Small intestine (tissue), 7 donors: ENCODE results near the gene MAP3K6. TPM values are rescaled to one million over a fixed set of nuclear protein-coding genes. Genes with fewer than 3 reads are reported as not detected.

Source experiments
- DNase-seq, 2 donors: peaks; one replicate each; pipeline versions ENCODE4 v3.0.0 to v3.0.0-alpha.2; 2013
- FAIRE-seq: peaks from 2 replicates; lab custom pipeline; 2012; peaks lifted over from hg19 to GRCh38; lab: Jason Lieb, UNC
- H3K27ac ChIP-seq, 3 donors: one replicate each; pipeline ENCODE4 v1.5.1; 2013; ENCODE audit warnings: low read length in 2 of 3, mild to moderate bottlenecking in 2 of 3, control low read depth in 1 of 3, inconsistent platforms in 1 of 3, low read depth in 1 of 3, moderate library complexity in 1 of 3
- H3K27me3 ChIP-seq, 3 donors: one replicate each; pipeline ENCODE4 v1.6.1; 2013; ENCODE audit warnings: low read length in 3 of 3, inconsistent platforms in 1 of 3; ENCODE audit not compliant: control insufficient read depth in 3 of 3, insufficient read depth in 3 of 3
- H3K36me3 ChIP-seq, 3 donors: one replicate each; pipeline ENCODE4 v1.6.1; 2013; ENCODE audit warnings: low read length in 3 of 3, inconsistent platforms in 1 of 3, low read depth in 1 of 3, mild to moderate bottlenecking in 1 of 3, moderate library complexity in 1 of 3; ENCODE audit not compliant: control insufficient read depth in 3 of 3, insufficient read depth in 2 of 3
- H3K4me1 ChIP-seq, 3 donors: one replicate each; pipeline ENCODE4 v1.6.1; 2013; ENCODE audit warnings: low read length in 2 of 3, inconsistent platforms in 1 of 3, low read depth in 1 of 3, mild to moderate bottlenecking in 1 of 3, moderate library complexity in 1 of 3; ENCODE audit not compliant: control insufficient read depth in 3 of 3, insufficient read depth in 2 of 3
- H3K4me3 ChIP-seq, 3 donors: one replicate each; pipeline ENCODE4 v1.5.1; 2013; ENCODE audit warnings: low read length in 3 of 3, control low read depth in 1 of 3, inconsistent platforms in 1 of 3, low read depth in 1 of 3, mild to moderate bottlenecking in 1 of 3, moderate library complexity in 1 of 3
- H3K9me3 ChIP-seq, 2 donors: one replicate each; pipeline ENCODE4 v1.6.1; 2013; ENCODE audit warnings: low read depth in 1 of 2, low read length in 1 of 2; ENCODE audit not compliant: control insufficient read depth in 2 of 2, insufficient read depth in 1 of 2
- WGBS, 3 donors: extraction: QIAGEN DNeasy Blood & Tissue Kit; methylation state at CpG; one replicate each; pipeline ENCODE4 v1.1.7; 2013; 5-methylcytosine and 5-hydroxymethylcytosine counted together
- polyA plus RNA-seq, 4 donors: library from polyadenylated mRNA; stranded (reverse) in 3 of 4; unstranded in 1 of 4; fragments of 200-250 nt in 3 of 4; fragments of 120-200 nt in 1 of 4; gene quantifications; one replicate each; pipeline versions ENCODE4 v1.2.1 to v1.2.3, GENCODE V29; 2013
- donor health status: healthy with polysubstance abuse.
- donor health status: control.
- donor health status: control.
- donor health status: Bipolar disorder and iron deficiency.
- donor health status: healthy.

Gene MAP3K6
- polyA plus RNA-seq, 4 donors, result 1.6 to 19.4 (median 5.2) TPM

DNA sequence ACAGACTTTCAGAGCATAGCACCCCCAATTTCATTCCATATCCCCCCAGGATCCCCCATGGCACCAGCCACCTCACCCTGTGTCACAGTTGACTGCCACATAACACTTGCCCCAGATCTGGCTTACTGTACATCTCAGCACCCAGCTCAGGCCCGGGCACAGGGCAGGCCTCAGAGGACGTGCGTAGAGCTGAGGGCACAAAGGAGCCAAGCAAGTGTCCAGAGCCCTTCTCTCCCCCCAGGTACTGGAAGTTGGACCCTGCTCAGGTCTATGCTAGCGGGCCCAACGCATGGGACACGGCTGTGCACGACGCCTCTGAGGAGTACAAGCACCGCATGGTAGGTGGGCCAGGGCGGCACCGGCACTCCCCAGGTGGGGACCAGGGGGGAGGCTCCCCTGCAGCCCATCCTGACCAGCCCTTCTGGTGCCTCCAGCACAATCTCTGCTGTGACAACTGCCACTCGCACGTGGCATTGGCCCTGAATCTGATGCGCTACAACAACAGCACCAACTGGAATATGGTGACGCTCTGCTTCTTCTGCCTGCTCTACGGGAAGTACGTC is 33.0 kb downstream of the MAP3K6 start:
- no peak for FAIRE-seq
- peaks cover 3 to 78% (median 8%) of the 10 kb centered on the region in 3 donors for H3K36me3 ChIP-seq
- no peak for DNase-seq

DNA sequence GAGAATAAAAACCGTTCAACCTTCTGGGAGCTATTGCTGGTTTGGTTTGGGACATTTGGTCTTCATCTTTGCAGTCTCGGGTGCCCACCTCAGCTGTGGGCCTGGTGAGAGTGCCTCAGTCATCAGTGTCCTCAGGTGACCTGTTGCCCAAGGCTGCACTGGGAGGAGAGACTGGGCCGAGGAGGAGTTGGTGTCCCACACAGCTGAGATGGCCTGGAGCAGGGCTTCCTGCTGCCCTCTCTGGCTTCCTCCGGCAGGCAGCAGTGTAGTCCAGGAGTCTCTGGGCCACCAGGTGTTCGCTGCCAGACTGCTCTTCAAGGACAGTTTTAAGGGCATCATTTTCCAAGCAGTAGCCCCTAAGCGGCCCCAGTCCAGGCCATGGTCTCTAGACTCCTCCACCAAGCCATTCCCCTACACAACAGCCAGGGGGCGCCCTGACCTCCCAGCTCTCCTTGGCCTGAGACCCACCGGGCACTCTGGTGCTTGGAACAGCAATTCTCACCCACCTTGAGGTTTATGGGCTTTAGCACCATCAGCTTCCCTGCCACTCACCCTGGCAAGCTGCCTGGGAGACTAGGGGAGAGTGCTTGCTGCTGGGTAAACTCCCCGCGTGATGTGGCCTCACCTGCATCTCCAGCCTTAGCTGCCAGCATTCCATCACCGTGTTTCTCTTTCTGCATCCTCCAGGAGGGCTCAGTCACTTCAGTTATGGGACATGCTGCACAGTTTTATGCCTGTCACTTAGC is 34.1 kb downstream of the MAP3K6 start:
- WGBS, 3 donors, result 64 to 71% (median 69%) methylated on average over 11 of the region's 11 CpGs
- H3K27me3 ChIP-seq, result no peaks in the 10 kb centered on the region
- FAIRE-seq (no peak), DNase-seq (peak in 1 of 2 donors; percentile 45)
- no peak overlapping the region for H3K27ac ChIP-seq
- H3K4me1 ChIP-seq, result no peaks in the 10 kb centered on the region
- no peaks in the 10 kb centered on the region for H3K9me3 ChIP-seq
- no peak overlapping the region for H3K4me3 ChIP-seq
- peaks cover 3 to 83% (median 8%) of the 10 kb centered on the region in 3 donors for H3K36me3 ChIP-seq

More for the DNA sequence above, 33.0 kb downstream of the MAP3K6 start:
- Histone ChIP-seq H3K27ac (no peak overlapping the region), H3K4me1 (no peaks in the 10 kb centered on the region), H3K27me3 (no peaks in the 10 kb centered on the region), H3K4me3 (no peak overlapping the region), H3K9me3 (no peaks in the 10 kb centered on the region)
- 91 to 96% (median 92%) methylated on average over 17 of the region's 17 CpGs for WGBS, 3 donors

GRCh38 chr1:27331922-27332321 is 34.8 kb downstream of the MAP3K6 start:
- no peaks in the 10 kb centered on the region for H3K9me3 ChIP-seq
- DNase-seq (no peak), FAIRE-seq (no peak)
- no peak overlapping the region for H3K27ac ChIP-seq
- H3K27me3 ChIP-seq, result no peaks in the 10 kb centered on the region
- H3K36me3 ChIP-seq, result peaks cover 3 to 87% (median 8%) of the 10 kb centered on the region in 3 donors
- no peak overlapping the region for H3K4me3 ChIP-seq
- no peaks in the 10 kb centered on the region for H3K4me1 ChIP-seq
- 90 to 95% (median 90%) methylated on average over 5 of the region's 5 CpGs for WGBS, 3 donors

DNA sequence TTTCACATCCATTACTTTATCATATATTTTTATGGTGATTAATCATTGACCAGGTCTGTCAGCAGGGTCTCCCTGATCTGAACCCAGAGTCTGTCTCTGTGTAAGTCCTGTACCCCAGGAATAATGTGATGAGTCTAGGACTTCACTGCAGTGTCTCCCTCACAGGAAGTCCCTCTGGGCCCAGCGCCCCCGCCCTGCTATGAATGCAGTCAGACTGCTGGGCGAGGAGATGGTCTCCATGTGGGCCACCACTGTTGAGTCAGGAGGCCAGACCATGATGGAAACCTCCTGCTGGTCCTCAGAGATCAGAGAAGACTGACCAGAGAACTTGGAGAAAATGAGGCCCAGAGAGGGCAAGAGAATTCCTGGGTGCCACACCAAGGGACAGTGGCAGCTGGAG is 35.3 kb downstream of the MAP3K6 start:
- WGBS, 3 donors, result 85 to 92% (median 88%) methylated on average over 3 of the region's 3 CpGs
- DNase-seq (no peak), FAIRE-seq (no peak)
- H3K27me3 ChIP-seq, result no peaks in the 10 kb centered on the region
- H3K4me1 ChIP-seq, result no peaks in the 10 kb centered on the region
- no peaks in the 10 kb centered on the region for H3K9me3 ChIP-seq
- peaks cover 3 to 87% (median 4%) of the 10 kb centered on the region in 3 donors for H3K36me3 ChIP-seq
- H3K4me3 ChIP-seq, result no peak overlapping the region
- no peak overlapping the region for H3K27ac ChIP-seq

DNA sequence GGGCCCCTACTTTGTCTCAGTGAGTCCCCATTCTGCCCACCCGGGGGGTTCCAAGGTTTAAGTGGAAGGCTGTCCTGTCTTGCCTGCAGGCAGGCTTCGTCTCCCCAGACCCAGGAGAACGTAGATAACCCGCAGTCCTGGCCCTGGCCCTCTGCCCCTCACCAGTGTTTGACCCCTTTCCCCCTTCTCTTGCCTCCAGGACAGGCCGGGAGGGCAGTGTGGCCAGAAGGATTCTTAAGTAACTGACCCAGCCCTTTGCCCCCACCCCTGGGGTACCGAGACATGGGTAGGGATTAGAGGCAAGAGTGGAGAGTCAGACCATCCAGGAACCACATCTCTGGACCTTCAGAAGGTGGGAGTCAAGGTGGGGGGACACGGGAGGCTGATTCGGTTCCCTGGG is 36.0 kb downstream of the MAP3K6 start:
- FAIRE-seq, result no peak
- no peaks in the 10 kb centered on the region for H3K4me1 ChIP-seq
- H3K27ac ChIP-seq, result no peak overlapping the region
- no peaks in the 10 kb centered on the region for H3K27me3 ChIP-seq
- peaks cover 3 to 84% (median 7%) of the 10 kb centered on the region in 3 donors for H3K36me3 ChIP-seq
- no peak for DNase-seq
- 80 to 83% (median 82%) methylated on average over 8 of the region's 8 CpGs for WGBS, 3 donors
- H3K4me3 ChIP-seq, result no peak overlapping the region
- H3K9me3 ChIP-seq, result no peaks in the 10 kb centered on the region

DNA sequence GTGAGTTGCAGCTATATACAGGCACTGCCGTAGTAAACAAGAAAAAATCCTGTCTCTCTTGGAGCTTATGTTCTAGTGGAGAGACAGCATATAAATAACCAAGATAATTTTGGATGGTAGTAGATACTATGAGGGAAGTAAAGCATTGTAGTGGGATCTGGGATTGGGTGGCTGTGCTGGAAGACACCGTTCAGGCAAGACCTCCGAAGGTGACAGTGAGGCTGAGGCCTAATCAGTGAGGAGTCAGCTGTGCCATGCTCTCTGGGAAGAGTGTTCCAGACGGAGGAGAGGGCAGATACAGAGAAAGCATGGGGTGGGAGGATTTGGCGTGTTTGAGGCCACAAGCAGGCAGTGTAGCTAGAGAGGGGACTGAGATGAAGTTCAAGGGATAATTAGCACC is 38.8 kb downstream of the MAP3K6 start:
- no peak overlapping the region for H3K27ac ChIP-seq
- H3K27me3 ChIP-seq, result no peaks in the 10 kb centered on the region
- H3K9me3 ChIP-seq, result no peaks in the 10 kb centered on the region
- no peak overlapping the region for H3K4me3 ChIP-seq
- no peak for DNase-seq
- peaks cover 4 to 72% (median 6%) of the 10 kb centered on the region in 3 donors for H3K36me3 ChIP-seq
- no peak for FAIRE-seq
- peaks cover 0 to 9% (median 0%) of the 10 kb centered on the region in 3 donors for H3K4me1 ChIP-seq
- 86 to 91% (median 90%) methylated on average over 5 of the region's 5 CpGs for WGBS, 3 donors

GRCh38 chr1:27325286-27325685 is 41.5 kb downstream of the MAP3K6 start:
- no peak for DNase-seq
- no peak overlapping the region for H3K27ac ChIP-seq
- peaks cover 0 to 9% (median 0%) of the 10 kb centered on the region in 3 donors for H3K4me1 ChIP-seq
- H3K9me3 ChIP-seq, result no peaks in the 10 kb centered on the region
- peaks cover 4 to 46% (median 6%) of the 10 kb centered on the region in 3 donors for H3K36me3 ChIP-seq
- H3K27me3 ChIP-seq, result no peaks in the 10 kb centered on the region
- H3K4me3 ChIP-seq, result no peak overlapping the region
- FAIRE-seq, result no peak
- 94 to 95% (median 94%) methylated on average over 15 of the region's 15 CpGs for WGBS, 3 donors

DNA sequence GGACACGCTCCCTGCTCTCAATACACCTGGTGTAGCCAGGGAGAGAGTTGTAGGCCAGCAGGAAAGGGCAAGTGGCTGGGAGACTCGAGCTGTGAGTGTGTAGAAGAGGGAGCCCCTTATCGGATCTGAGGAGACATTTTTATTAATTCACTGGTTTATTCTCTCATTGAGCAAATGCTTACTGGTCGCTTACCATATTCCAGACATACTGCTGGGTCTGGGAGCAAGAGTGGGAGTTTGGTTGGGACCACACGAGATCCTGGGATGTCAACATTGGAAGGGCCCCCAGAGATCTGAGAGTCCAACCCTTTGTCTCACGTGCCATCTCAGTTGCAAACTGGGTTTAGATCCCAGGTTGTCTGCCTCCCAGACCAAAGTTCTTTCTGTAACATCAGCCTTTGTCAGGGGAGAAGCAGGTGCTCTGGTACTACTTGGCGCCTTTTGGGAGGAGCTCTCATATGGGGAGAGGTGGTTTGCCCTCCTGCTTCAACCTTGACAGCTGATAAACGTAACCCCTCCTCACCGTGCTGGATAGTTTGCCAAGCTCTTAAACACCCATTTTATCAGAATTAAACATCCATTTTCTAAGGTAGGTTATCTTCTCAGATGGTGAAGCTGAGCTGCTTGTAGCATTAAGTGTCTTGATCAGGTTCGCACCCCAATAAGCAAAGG is 44.1 kb downstream of the MAP3K6 start:
- Histone ChIP-seq H3K9me3 (no peaks in the 10 kb centered on the region), H3K27me3 (peaks cover 0 to 11% (median 0%) of the 10 kb centered on the region in 3 donors), H3K4me3 (peak overlapping the region; percentile 78 to 91 (median 87)), H3K36me3 (peaks cover 4 to 32% (median 6%) of the 10 kb centered on the region in 3 donors), H3K27ac (peak overlapping the region; percentile 68 to 98 (median 90)), H3K4me1 (peaks cover 0 to 9% (median 0%) of the 10 kb centered on the region in 3 donors)
- DNase-seq, result peak in 1 of 2 donors; percentile 63
- 4 to 8% (median 5%) methylated on average over 10 of the region's 10 CpGs for WGBS, 3 donors
- no peak for FAIRE-seq
